NCI-H2171 treated with DMSO at 0.1 percent for 48 hours (cell line): Measurements from ENCODE around the gene ATP11A.

Experiments used
- DNase-seq: peaks from one replicate; lab custom pipeline; 2025; lab: John Stamatoyannopoulos, UW

ATP11A gene

DNA sequence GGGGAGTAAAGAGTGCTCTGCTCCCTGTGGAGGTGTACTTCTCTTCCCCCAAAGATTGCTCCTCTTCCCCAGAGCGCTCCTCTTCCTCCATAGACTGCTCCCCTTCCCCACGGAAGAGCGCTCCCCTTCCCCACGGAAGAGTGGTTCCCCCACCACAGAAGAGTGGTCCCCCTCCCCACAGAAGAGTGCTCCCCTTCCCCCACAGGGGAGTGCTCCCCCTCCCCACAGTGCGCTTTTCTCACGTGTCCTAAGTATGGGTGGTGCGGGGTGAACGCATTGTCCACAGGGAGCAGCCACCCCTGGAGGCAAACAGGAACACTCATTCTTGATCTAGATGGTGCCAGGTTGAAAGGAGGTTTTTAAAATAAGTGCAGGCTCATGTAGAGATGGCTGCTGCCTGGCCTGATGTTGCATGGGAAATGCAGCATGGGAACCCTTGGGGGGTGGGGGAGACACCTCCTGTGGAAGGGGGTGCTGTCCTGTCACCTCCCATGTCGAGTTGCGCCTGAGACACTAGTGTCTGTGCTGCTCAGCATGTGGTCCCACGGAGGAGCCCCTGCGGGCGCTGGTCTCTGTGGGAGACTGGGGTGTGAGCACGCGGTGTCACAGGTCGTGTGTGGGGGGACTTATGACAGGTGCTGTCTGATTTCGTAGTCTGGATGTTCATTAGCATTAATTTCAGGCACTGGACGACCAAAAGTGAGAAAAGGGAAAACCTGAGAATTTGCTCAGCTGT, 52.2 kb downstream of the ATP11A start:
- no peak for DNase-seq

DNA sequence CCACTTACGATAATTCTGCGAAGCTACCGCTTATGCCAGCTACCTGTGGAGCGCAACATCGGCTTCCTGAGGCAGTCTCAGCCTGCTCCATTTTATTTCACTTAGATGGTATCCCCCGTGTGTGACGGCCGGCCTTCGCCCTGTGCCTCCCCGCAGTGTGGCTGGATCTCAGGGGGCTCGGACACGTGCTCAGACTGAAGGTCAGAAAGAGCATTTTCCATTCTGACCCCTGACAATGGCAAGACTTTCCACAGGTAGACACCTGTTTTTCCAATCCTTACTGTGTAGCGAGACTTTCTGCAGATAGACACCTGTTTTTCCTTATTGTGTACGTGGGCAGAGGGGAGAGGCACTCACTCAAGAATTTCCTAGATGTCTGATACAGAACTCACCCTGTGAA, 52.7 kb downstream of the ATP11A start:
- no peak for DNase-seq

DNA sequence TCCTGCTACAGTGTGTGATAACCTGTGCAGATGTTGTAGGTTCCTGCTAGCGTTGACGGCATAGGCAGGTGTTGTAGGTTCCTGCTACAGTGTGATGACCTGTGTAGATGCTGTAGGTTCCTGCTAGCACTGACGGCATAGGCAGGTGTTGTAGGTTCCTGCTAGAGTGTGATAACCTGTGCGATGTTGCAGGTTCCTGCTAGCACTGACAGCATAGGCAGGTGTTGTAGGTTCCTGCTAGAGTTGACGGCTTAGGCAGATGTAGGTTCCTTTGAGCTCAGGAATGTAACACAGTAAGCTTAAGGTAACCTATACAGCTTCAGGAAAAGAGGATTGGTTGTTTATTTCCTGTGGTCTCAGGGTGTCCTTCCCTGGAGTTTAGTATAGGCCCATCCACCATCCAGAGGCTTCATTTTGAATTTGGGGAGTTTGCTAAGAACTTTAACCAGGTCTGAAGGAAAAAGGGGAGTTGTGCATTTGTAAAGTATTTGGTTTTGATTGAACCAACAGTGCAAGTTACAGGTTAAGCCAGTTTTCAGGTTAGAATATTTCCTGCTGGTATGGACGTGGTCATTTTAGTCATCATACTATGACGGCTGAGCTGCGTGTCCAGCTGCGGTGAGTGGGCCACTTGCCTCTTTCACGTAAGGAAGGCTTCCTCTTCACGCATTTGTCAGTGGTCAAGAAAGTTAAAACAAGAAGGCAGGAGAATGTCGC, 53.8 kb downstream of the ATP11A start:
- no peak for DNase-seq

DNA sequence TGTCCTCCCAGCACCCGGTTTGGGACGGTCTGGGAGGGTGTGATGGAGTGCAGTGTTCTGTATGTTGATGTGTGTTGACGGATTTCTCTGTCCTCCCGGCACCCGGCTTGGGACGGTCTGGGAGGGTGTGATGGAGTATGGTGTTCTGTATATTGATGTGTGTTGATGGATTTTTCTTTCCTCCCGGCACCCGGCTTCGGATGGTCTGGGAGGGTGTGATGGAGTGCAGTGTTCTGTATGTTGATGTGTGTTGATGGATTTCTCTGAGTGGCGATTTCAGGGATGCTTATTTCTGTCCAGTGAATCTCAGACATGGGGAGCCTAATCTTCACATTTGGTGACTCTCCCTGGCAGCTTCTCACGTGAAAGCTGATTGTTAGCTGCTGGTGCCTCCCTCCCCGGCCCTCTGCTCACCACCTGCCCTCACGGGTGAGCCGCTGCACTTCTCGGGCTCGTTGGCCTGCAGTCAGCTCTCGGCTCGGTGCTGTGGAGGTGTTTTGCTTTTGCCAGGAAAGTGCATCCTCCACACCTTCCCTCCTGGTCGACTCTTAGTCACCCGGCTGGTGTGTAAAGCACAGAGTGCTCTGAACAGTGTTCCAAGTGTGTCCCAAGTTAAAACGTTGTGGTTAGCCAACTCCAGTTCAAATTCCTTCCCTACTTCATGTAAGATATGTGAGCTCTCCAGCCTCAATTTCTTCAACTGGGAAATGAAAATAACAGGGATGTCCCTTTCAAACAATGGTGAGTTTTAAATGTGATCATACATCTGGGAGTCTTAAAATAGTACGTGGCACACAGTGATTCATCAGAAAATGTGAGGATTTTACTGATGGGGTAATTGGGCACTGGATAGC, 54.6 kb downstream of the ATP11A start:
- DNase-seq: no peak

DNA sequence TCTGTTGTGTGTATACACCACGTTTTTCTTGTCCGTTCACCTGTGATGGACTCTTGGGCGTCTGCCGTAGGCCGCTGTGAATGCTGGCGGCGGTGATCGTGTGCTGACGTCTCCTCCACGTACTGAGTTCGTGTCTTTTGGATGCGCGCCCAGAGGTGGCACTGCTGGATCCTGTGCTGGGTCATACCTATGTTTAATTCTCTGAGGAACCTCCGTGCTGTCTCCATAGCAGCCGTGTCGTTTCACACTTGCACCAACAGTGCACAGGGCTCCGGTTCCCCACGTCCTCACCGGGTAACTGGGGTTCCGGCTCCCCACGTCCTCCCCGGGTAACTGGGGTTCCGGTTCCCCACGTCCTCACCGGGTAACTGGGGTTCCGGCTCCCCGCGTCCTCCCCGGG, 56.2 kb downstream of the ATP11A start:
- no peak for DNase-seq

DNA sequence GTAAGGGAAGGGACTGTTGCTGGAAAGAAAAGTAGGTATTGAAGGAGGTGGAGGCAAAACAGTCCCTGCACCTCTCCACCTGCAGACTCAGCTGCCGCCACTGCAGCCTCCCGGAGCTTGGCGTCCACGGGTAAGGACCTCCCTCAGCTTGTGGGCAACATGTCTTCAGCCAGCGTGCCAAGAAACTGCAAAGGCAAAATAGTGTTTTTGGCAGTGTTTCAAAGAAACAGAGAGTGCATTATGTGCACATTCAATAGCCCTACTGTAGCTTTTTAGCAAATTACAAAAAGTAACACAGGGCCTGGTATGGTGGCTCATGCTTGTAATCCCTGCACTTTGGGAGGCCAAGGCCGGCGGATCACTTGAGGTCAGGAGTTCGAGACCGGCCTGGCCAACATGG, 57.4 kb downstream of the ATP11A start:
- DNase-seq: no peak

DNA sequence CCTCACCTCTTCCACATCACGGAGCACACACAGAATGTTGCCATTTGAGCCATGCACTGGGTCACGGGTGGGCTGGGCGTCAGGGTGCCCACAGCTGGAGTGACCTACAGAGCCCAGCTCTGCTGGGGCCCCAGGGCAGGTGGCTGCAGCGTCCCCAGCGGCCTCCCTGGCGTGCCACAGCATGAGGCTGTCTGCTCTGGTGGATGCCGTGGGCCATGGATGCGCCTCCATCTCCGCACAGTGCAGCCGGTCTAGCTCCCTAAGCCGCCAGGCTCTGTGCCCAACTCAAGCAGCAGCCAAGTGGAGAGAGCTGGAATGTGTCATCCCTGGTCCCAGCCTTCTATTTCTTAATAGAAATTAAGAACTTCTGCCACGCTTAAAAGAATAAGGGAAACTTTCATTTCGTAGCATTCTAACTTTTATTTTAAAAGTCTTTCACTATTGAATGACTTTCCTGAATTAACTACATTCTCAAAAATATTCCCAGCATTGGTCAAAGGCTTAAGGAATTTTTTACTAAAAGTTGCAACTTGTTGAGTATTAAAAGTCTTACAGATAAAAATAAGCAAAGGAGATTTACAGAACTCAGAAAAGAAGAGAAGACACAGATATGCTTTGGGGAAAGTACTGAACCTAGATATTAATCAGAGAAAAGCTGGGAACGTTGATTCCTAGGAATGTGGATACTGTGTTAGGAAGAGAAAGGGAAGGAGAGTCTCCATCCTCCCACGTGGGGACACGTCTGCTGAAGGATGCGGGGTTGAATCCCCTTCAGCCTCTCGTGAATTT, 59.3 kb downstream of the ATP11A start:
- DNase-seq: no peak

DNA sequence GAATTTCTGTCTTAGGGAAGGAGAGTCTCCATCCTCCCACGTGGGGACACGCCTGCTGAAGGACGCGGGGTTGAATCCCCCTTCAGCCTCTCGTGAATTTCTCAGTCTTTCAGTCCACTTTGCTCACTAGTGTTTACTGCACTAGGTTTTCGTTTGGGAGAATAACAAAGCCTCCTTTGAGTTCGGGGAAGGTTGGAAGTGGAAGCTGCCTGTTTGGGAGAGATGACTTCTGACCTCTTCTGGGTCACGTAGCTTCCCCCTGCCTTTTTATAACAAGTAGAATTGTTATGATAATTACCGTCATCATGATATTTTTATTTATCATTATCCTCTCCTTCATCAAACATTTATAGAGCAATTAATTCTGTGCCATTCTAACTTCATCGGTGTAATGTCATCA, 60.7 kb downstream of the ATP11A start:
- no peak for DNase-seq

DNA sequence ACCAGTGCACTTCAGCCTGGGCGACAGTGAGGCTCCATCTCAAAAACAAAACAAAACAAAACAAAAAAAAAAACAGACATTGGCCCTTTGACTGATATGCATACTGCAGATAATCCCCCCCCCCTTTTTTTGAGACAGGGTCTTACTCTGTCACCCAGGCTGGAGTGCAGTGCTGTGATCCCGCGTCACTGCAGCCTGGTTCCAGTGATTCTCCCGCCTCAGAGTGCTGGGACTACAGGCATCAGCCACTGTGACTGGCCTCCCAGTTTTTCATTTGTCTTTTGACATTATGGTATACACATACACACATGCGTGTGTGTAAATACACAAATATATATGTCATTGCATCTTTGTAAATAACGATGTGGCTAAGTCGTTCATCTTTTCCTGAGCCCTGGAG, 61.8 kb downstream of the ATP11A start:
- no peak for DNase-seq

DNA sequence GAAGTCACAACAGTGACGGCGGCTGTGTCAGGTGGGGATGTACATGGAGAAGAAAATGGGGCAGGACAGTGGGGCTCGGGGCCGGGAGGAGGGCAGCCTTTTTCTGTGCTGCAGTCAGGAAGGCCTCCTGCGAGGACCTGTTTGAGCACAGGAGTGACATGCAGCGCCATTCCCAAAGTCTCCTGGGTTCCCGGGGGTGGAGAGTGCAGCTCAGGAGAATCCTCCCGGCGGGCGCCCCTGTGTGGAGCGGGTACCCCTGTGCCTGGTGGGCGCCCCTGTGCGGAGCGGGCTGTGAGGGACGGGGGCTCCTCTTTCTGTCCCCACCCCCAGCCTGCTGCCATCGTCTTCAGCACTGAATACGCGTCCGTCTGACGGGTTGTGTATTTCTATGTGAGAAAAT, 62.4 kb downstream of the ATP11A start:
- DNase-seq: no peak

DNA sequence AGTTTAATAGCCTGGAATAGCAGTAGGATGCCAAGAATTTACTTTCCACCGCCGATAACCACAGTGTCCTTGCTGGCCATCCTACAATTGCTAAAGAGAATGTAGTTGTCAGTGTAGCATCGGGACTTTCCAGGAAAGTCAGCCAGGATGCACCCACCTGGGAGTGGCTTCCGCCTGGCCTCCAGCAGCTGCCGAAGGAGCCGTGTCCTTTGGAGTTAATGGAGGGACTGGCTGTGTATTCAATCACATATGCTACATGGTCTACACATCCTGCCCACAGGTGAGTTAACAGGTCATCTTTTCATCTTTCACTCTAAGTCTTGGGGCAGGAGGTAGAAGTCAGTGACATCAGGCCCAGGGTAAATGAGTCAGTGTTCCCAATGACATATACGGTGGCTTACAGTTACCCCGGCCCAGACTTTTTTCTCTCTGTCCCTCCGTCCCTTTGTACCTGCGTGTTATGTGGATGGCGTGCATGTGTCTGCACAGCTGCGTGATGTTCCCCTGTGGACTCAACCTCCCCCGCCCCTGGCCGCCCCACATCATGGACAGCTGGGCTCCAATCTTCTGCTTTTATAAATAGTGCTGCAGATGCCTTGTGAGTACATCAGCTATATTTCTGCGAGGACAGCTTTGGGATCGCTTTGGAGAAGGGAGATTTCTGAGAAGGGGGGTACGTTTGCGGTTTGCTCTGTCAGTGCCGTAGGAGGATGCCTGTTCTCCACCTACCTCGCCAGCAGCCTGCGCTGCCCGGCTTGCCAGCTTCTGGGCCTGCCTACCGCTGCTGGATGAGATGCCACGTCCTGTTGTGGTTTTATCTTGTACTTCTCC, 63.1 kb downstream of the ATP11A start:
- DNase-seq: no peak

DNA sequence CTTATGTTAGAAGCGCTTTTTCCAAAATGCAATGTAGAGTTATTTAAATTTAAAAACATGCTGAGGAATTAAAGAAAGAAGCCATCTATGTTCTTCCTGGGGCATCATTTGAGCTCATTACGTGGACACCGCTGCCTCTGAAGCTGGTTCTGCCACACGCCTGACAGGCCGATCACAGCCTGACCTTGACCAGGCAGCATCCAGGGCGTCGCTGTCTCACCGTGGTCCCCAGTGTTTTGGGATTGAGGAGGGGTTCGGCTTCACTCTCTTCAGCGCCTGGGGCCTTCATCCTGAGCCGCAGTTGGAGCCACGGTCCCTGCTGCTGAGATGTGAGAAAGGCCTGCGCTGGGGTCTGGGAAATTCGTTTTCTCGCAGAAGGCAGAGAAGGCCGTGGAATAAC, 64.0 kb downstream of the ATP11A start:
- no peak for DNase-seq

DNA sequence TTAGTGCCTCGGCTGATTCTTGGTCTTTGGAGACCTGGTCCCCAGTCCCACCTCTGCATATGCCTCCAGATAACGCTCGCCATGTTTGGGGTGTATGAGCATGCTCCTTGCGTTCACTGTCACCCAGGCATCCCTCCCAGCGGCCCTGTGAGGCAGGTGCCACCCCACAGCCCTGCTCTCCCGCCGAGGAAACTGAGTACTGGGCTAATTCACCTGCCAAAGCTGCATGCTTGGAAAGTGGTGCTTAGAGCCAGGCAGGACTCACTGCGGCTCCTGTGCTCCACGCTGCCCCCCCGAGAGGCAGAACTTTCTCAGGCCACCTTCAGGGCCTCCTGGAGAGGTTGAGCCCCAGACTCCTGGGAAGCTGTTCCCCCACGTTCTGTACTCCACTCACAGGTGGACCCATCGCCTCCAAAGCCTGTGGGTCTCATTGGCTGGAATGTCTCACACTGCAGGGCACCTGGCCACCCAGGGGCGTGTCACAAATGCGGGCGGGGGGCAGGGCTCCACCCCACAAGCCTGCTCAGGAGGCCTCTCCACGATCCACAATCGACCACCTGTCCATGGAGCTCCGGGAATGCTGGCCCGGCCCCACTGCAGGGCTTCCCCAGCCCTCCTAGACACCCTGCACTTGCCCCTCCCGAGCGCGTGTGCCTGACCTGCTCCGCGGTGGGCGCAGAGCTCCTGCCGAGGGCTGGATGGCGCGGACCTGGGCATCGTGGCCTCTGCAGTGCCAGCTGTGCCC, 64.6 kb downstream of the ATP11A start:
- DNase-seq: no peak

DNA sequence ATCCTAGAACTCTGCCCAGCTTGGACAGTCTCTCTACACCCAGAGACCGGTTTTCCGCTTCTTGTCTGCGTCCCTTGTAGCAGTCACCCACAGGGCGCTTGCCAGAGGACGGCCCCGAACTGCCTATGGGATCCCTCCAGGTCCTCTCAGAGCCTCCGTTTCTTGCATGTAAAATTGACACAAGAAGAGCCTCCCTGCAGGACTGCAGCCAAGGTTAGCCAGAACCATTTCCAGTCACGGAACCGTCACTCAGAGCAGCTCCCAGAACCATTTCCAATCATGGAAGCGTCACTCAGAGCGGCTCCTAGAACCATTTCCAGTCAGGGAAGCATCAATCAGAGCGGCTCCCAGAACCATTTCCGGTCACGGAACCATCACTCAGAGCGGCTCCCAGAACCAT, 65.5 kb downstream of the ATP11A start:
- DNase-seq: no peak

DNA sequence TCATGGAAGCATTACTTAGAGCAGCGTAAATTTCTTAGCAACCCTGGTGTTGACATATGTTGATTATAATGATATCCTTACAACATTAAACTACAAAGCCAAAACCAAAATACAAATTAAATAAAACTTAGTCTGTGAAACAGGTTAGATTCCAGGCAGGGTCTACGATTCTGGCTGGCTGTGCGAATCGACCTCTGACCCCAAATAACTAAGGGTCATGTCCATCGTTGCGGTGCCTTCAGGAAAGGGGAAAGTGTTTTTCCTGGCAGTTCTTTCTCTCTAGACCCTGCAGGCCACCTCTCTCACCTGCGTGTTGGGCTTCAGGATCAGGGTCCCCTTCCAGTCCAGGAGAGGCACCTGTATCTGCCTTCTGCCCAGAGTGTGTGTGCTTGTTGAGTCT, 66.2 kb downstream of the ATP11A start:
- DNase-seq: no peak

DNA sequence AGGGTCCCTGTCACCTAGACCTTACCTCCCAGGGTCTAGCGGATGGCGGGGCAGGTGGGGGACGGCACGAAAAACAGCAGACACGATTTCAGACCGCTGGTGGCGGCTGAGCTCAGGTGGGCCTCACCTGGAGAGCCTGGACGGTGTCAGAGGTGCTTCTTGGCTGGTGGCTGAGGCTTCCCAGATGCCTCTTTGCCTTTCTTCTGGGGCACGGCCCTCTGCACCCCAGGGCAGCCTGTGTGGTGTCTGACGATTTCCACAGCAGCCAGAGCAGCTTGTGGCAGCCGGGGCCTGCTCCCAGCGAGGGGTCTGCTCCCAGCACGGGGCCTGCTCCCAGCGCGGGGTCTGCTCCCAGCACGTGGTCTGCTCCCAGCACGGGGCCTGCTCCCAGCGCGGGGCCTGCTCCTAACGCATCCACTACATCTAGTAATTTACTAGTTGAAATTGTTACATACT, 66.7 kb downstream of the ATP11A start:
- no peak for DNase-seq

DNA sequence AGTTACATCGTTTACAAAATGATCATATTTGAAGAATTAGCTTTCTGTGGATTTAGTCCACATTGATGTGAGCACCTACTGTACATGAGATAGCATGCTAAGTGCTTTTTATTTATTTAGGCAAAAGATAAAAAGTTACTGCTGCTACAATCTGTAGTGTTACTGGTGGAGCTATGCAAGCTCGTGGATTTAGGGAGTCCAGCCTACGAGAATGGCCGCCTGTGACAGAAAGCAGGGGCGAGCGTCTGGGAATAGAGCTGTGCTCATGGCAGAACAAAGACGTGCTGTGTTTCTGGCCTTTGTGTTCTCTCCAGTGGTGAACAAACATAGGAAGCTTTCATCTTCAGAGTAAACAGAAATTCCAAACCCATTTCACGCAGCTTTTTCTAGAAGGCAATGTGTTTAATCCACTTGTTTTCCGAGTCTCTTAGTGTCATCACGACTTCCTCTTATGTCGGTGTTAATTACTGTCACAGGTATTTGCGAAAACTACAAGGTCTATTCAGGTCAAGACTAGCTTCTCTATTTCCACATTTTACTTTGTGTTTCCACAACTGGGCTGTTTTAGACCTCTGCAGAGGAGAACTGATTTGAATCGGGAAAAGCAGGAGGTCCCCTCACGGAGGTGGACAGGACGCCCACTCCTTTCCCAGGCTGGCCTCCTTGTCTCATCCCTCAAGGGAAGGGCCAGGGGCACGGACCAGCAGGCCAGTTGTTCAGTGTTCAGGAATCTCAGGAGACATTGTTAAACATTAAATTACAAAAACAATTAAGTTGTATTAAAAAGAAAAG, 67.3 kb downstream of the ATP11A start:
- DNase-seq: no peak

DNA sequence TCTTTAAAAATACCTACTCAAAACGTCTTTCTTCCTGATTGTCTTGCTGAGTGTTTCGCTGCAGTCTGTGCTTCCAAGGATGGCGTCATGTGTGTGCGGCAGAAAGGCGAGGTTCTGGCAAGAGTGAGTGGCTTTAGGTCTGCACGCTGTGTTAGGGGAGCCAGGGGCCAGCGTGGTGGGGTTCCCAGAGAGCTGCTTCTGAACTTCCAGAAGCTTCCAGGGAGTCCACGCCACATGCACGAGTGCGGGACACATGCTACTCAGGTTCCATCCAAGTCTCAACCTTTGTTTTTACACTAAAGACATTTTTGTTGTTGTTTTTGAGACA, 67.9 kb downstream of the ATP11A start:
- DNase-seq: no peak

DNA sequence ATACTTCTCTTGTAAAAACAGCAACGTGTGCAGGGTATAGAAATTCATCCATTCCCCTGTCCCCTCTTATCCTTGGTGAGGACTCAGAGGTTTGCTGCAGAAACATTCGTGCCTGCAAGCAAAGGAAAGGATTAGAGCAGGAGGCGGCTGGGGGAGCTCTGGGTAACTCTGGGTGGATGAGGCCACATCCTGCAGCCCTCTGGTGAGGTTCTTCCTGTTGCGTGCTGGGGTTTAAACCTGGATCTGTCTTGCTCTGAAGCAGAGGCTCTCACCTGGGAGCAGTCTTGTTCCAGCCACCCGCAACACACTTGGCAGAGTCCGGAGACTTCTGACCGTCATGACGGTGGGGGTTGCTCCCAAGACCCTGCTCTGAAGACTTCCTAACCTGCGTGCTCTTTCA, 69.2 kb downstream of the ATP11A start:
- DNase-seq: no peak

DNA sequence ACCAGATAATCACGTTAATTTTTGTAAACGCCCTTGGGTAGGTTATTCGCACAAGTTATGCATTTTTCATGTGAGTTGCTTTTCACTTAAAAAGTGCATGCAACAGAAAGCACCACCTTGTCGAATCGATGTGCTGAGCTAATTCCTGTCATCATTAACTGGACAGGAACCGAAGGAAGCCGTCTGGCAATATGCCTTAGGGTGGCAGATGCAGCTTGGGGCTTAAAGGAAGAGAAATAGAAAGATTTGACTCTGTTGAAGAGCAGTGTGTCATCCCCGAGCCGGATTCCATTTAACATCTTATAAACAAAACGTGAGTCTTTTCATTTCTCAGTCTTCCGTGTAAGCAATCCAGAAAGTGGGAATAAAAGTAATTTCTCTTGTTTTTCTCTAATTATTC, 70.0 kb downstream of the ATP11A start:
- DNase-seq: no peak
